SK-N-SH (cell line): ENCODE measurements around the gene GLCE. TPM values are rescaled to one million over a fixed set of nuclear protein-coding genes. Genes with fewer than 3 reads are reported as not detected.

Experiments
- CTCF ChIA-PET: fragments of 300-600, 350-600 bp; formaldehyde crosslinking; extraction: SDS; loops from one replicate; lab custom pipeline; 2021; lab: Yijun Ruan, JAX
- POLR2A ChIA-PET: fragments of 350-600 bp; sonication (Branson Sonifier 250); formaldehyde crosslinking; extraction: SDS; loops from one replicate; lab custom pipeline; 2020; ENCODE audit warnings: antibody characterized with exemption, inconsistent platforms; lab: Yijun Ruan, JAX
- DNase-seq: peaks from one replicate; pipeline ENCODE4 v3.0.0; 2012
- H2AFZ ChIP-seq: fragments of 200-600 bp; sonication (generic); 2 replicates; pipeline ENCODE4 v1.8.1; 2016; ENCODE audit warnings: antibody characterized with exemption, mild to moderate bottlenecking, low read depth
- H3F3A ChIP-seq: fragments of 200-600 bp; sonication (generic); replicated peaks from 2 replicates; pipeline ENCODE3; 2016; ENCODE audit warnings: antibody characterized with exemption, mild to moderate bottlenecking; ENCODE audit not compliant: insufficient read depth
- H3K27ac ChIP-seq, 2 experiments: fragments of 200-500 bp in 1 of 2; fragments of 200-600 bp in 1 of 2; sonication (Bioruptor generic) in 1 of 2; sonication (generic), shearing (Covaris generic) in 1 of 2; 2 replicates each; pipeline versions ENCODE4 v1.5.1 to v1.6.1; 2014 to 2016; ENCODE audit warnings: low read depth in 2 of 2, inconsistent platforms in 1 of 2, low read length in 1 of 2, mild to moderate bottlenecking in 1 of 2, mixed read lengths in 1 of 2
- H3K27me3 ChIP-seq: fragments of 200-600 bp; sonication (generic), shearing (Covaris generic); 2 replicates; pipeline ENCODE4 v1.6.1; 2016; ENCODE audit warnings: mixed run types; ENCODE audit not compliant: insufficient read depth
- H3K36me3 ChIP-seq, 2 experiments: fragments of 200-500 bp in 1 of 2; fragments of 200-600 bp in 1 of 2; sonication (Bioruptor generic) in 1 of 2; sonication (generic) in 1 of 2; replicated peaks in 1 of 2; 2 replicates each; pipeline versions ENCODE3 to v1.5.1; 2014 to 2016; ENCODE audit warnings: low read length in 1 of 2, mild to moderate bottlenecking in 1 of 2; ENCODE audit not compliant: insufficient read depth in 2 of 2, control insufficient read depth in 1 of 2
- H3K4me1 ChIP-seq, 2 experiments: fragments of 200-500 bp in 1 of 2; fragments of 200-600 bp in 1 of 2; sonication (Bioruptor generic) in 1 of 2; sonication (generic), shearing (Covaris generic) in 1 of 2; 2 replicates each; pipeline versions ENCODE4 v1.5.1 to v1.6.1; 2014 to 2016; ENCODE audit warnings: low read depth in 1 of 2, low read length in 1 of 2, mixed run types in 1 of 2; ENCODE audit not compliant: insufficient read depth in 2 of 2, control insufficient read depth in 1 of 2
- H3K4me2 ChIP-seq: fragments of 200-600 bp; sonication (generic), shearing (Covaris generic); 2 replicates; pipeline ENCODE4 v1.6.1; 2017; ENCODE audit warnings: mixed run types
- H3K4me3 ChIP-seq, 2 experiments: fragments of 200-500 bp in 1 of 2; fragments of 200-600 bp in 1 of 2; sonication (Bioruptor generic) in 1 of 2; sonication (generic), shearing (Covaris generic) in 1 of 2; 2 replicates each; pipeline versions ENCODE4 v1.5.1 to v1.8.1; 2014 to 2016; ENCODE audit warnings: low read depth in 2 of 2, inconsistent platforms in 1 of 2, low read length in 1 of 2, mild to moderate bottlenecking in 1 of 2, mixed read lengths in 1 of 2, moderate library complexity in 1 of 2
- H3K79me2 ChIP-seq: fragments of 200-600 bp; sonication (generic); 2 replicates; pipeline ENCODE4 v1.8.1; 2017; ENCODE audit warnings: mild to moderate bottlenecking; ENCODE audit not compliant: insufficient read depth
- H3K9ac ChIP-seq: fragments of 200-600 bp; sonication (generic); 2 replicates; pipeline ENCODE4 v1.6.1; 2017; ENCODE audit warnings: mixed run types
- H3K9me2 ChIP-seq: fragments of 200-600 bp; sonication (generic); 2 replicates; pipeline ENCODE4 v1.6.1; 2017; ENCODE audit warnings: mixed run types
- H3K9me3 ChIP-seq: fragments of 200-600 bp; sonication (generic); 2 replicates; pipeline ENCODE4 v1.6.1; 2017; ENCODE audit warnings: mixed run types, mild to moderate bottlenecking, moderate library complexity
- H4K20me1 ChIP-seq: fragments of 200-600 bp; sonication (generic); 2 replicates; pipeline ENCODE4 v1.6.1; 2017; ENCODE audit warnings: mild to moderate bottlenecking, mixed run types; ENCODE audit not compliant: insufficient read depth
- CHD2 ChIP-seq: fragments of 150-350 bp; IDR thresholded peaks from 2 replicates; pipeline ENCODE4 v1.6.1; 2018; ENCODE audit warnings: low read length; ENCODE audit not compliant: partially characterized antibody
- CTCF ChIP-seq: fragments of 200-600 bp; sonication (generic); IDR thresholded peaks from 2 replicates; pipeline ENCODE4 v1.6.1; 2017; ENCODE audit warnings: antibody characterized with exemption, mild to moderate bottlenecking, moderate library complexity
- FOXM1 ChIP-seq: IDR thresholded peaks from 2 replicates; pipeline ENCODE4 v1.4.0; 2012; ENCODE audit warnings: low read depth, mild to moderate bottlenecking
- GABPA ChIP-seq: IDR thresholded peaks from 2 replicates; pipeline ENCODE4 v1.4.0; 2012; ENCODE audit warnings: low read depth, mild to moderate bottlenecking
- GATA2 ChIP-seq: sonication (generic); formaldehyde crosslinking; IDR thresholded peaks from 2 replicates; pipeline ENCODE4 v1.5.0; 2020; ENCODE audit warnings: mild to moderate bottlenecking, missing genetic modification reagents
- MXI1 ChIP-seq: IDR thresholded peaks from 2 replicates; pipeline ENCODE4 v1.6.1; 2012; ENCODE audit warnings: mild to moderate bottlenecking, low read depth, low read length, improper control_type of control experiment
- NFIC ChIP-seq: IDR thresholded peaks from 2 replicates; pipeline ENCODE4 v1.4.0; 2012; ENCODE audit warnings: borderline replicate concordance
- RAD21 ChIP-seq: IDR thresholded peaks from 2 replicates; pipeline ENCODE4 v1.6.1; 2012; ENCODE audit warnings: mild to moderate bottlenecking, low read length
- RFX5 ChIP-seq: IDR thresholded peaks from 2 replicates; pipeline ENCODE4 v1.6.1; 2012; ENCODE audit warnings: mild to moderate bottlenecking, improper control_type of control experiment, low read length
- RXRA ChIP-seq: IDR thresholded peaks from 2 replicates; pipeline ENCODE4 v1.4.0; 2012; ENCODE audit warnings: low read depth, mild to moderate bottlenecking, borderline replicate concordance
- SIN3A ChIP-seq: IDR thresholded peaks from 2 replicates; pipeline ENCODE4 v1.6.1; 2012; ENCODE audit warnings: low read depth, mild to moderate bottlenecking, low read length, moderate library complexity, borderline replicate concordance
- SMC3 ChIP-seq: IDR thresholded peaks from 2 replicates; pipeline ENCODE4 v1.6.1; 2012; ENCODE audit warnings: low read depth, low read length, improper control_type of control experiment
- TCF12 ChIP-seq: IDR thresholded peaks from 2 replicates; pipeline ENCODE4 v1.4.0; 2012
- YY1 ChIP-seq: IDR thresholded peaks from 2 replicates; pipeline ENCODE4 v1.4.0; 2012; ENCODE audit warnings: low read depth, mild to moderate bottlenecking
- WGBS: methylation state at CpG from one replicate; pipeline ENCODE4 v1.1.6; 2017; ENCODE audit warnings: low lambda C conversion rate; 5-methylcytosine and 5-hydroxymethylcytosine counted together
- polyA plus RNA-seq, 3 experiments: library from polyadenylated mRNA; depleted of rRNA; stranded (reverse); fragments of >200 nt; gene quantifications; 2 replicates each; pipeline ENCODE4 v1.2.3, GENCODE V29; 2012
- TF ChIP-seq, protein P1 (sequence below): IDR thresholded peaks from 2 replicates; pipeline ENCODE4 v1.4.0; 2012; ENCODE audit warnings: low read depth, borderline replicate concordance
- TF ChIP-seq, protein P2 (sequence below): IDR thresholded peaks from 2 replicates; pipeline ENCODE4 v1.6.1; 2012; ENCODE audit warnings: mild to moderate bottlenecking, low read depth, low read length, moderate library complexity
- TF ChIP-seq, protein P3 (sequence below): fragments of 150-350 bp; IDR thresholded peaks from 2 replicates; pipeline ENCODE4 v1.6.1; 2016; ENCODE audit warnings: mild to moderate bottlenecking, low read depth, low read length
- TF ChIP-seq, protein P4 (sequence below): fragments of 150-350 bp; IDR thresholded peaks from 2 replicates; pipeline ENCODE4 v1.6.1; 2017; ENCODE audit warnings: antibody characterized with exemption, low read length, low read depth, borderline replicate concordance

GLCE gene
- polyA plus RNA-seq, 1 of the 3 experiments (the other 2 are of a cell fraction) = 19.5 TPM

DNA sequence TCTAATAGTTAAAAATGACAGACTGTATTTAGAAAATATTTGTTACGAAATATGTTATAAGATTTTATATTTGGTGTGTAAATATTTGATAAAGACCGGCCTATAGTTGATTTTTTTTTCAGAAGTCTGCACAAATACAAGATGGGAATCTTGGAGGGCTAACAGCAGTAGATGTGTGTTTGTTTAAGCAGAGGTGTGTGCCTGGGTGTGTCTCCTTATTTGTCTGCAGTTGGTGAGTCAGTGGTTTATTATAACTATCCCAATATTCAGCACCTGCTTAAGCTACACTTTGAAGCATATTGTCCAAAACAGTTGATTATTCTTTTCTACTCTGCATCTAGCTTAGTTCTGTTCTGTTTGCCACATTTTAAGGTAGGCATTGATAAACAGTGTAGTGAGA lies 12.4 kb downstream of the GLCE start:
- no peak for DNase-seq
- Histone ChIP-seq H3K4me2 (no peak overlapping the region), H4K20me1 (no peaks in the 10 kb centered on the region; the same call in 1 of the 2 replicates), H3K79me2 (peaks cover 59% of the 10 kb centered on the region), H3K9ac (no peak overlapping the region), H3K9me2 (no peaks in the 10 kb centered on the region), H3K27ac (no peak overlapping the region), H3K4me3 (no peak overlapping the region), H3K27me3 (no peaks in the 10 kb centered on the region), H3K4me1 (no peaks in the 10 kb centered on the region), H3K9me3 (no peaks in the 10 kb centered on the region), H3K36me3 (no peaks in the 10 kb centered on the region), H2AFZ (no peak overlapping the region), H3F3A (no peaks in the 10 kb centered on the region)
- 85% methylated on average over 2 of the region's 2 CpGs for WGBS
- ChIA-PET POLR2A (no interaction called here), CTCF (no interaction called here)
- TF ChIP-seq, protein P1, sequence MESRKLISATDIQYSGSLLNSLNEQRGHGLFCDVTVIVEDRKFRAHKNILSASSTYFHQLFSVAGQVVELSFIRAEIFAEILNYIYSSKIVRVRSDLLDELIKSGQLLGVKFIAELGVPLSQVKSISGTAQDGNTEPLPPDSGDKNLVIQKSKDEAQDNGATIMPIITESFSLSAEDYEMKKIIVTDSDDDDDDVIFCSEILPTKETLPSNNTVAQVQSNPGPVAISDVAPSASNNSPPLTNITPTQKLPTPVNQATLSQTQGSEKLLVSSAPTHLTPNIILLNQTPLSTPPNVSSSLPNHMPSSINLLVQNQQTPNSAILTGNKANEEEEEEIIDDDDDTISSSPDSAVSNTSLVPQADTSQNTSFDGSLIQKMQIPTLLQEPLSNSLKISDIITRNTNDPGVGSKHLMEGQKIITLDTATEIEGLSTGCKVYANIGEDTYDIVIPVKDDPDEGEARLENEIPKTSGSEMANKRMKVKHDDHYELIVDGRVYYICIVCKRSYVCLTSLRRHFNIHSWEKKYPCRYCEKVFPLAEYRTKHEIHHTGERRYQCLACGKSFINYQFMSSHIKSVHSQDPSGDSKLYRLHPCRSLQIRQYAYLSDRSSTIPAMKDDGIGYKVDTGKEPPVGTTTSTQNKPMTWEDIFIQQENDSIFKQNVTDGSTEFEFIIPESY = no peak
- TF ChIP-seq, protein P2, sequence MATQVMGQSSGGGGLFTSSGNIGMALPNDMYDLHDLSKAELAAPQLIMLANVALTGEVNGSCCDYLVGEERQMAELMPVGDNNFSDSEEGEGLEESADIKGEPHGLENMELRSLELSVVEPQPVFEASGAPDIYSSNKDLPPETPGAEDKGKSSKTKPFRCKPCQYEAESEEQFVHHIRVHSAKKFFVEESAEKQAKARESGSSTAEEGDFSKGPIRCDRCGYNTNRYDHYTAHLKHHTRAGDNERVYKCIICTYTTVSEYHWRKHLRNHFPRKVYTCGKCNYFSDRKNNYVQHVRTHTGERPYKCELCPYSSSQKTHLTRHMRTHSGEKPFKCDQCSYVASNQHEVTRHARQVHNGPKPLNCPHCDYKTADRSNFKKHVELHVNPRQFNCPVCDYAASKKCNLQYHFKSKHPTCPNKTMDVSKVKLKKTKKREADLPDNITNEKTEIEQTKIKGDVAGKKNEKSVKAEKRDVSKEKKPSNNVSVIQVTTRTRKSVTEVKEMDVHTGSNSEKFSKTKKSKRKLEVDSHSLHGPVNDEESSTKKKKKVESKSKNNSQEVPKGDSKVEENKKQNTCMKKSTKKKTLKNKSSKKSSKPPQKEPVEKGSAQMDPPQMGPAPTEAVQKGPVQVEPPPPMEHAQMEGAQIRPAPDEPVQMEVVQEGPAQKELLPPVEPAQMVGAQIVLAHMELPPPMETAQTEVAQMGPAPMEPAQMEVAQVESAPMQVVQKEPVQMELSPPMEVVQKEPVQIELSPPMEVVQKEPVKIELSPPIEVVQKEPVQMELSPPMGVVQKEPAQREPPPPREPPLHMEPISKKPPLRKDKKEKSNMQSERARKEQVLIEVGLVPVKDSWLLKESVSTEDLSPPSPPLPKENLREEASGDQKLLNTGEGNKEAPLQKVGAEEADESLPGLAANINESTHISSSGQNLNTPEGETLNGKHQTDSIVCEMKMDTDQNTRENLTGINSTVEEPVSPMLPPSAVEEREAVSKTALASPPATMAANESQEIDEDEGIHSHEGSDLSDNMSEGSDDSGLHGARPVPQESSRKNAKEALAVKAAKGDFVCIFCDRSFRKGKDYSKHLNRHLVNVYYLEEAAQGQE = no peak
- TF ChIP-seq FOXM1 (no peak), RFX5 (no peak), TCF12 (no peak), MXI1 (no peak), RAD21 (no peak), GABPA (no peak), SIN3A (no peak), NFIC (no peak), CHD2 (no peak), YY1 (no peak), GATA2 (CRISPR knock-in tag) (no peak), RXRA (no peak), CTCF (no peak), SMC3 (no peak)
- TF ChIP-seq, protein P3, sequence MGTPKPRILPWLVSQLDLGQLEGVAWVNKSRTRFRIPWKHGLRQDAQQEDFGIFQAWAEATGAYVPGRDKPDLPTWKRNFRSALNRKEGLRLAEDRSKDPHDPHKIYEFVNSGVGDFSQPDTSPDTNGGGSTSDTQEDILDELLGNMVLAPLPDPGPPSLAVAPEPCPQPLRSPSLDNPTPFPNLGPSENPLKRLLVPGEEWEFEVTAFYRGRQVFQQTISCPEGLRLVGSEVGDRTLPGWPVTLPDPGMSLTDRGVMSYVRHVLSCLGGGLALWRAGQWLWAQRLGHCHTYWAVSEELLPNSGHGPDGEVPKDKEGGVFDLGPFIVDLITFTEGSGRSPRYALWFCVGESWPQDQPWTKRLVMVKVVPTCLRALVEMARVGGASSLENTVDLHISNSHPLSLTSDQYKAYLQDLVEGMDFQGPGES = no peak
- TF ChIP-seq, protein P4, sequence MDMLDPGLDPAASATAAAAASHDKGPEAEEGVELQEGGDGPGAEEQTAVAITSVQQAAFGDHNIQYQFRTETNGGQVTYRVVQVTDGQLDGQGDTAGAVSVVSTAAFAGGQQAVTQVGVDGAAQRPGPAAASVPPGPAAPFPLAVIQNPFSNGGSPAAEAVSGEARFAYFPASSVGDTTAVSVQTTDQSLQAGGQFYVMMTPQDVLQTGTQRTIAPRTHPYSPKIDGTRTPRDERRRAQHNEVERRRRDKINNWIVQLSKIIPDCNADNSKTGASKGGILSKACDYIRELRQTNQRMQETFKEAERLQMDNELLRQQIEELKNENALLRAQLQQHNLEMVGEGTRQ = no peak
